ENCODE measurements around the gene NOLC1. TPM values are rescaled to one million over a fixed set of nuclear protein-coding genes. Genes with fewer than 3 reads are reported as not detected.

The NOLC1 gene
- total RNA-seq = 100 to 1,000 TPM; 341 to 355 TPM

DNA sequence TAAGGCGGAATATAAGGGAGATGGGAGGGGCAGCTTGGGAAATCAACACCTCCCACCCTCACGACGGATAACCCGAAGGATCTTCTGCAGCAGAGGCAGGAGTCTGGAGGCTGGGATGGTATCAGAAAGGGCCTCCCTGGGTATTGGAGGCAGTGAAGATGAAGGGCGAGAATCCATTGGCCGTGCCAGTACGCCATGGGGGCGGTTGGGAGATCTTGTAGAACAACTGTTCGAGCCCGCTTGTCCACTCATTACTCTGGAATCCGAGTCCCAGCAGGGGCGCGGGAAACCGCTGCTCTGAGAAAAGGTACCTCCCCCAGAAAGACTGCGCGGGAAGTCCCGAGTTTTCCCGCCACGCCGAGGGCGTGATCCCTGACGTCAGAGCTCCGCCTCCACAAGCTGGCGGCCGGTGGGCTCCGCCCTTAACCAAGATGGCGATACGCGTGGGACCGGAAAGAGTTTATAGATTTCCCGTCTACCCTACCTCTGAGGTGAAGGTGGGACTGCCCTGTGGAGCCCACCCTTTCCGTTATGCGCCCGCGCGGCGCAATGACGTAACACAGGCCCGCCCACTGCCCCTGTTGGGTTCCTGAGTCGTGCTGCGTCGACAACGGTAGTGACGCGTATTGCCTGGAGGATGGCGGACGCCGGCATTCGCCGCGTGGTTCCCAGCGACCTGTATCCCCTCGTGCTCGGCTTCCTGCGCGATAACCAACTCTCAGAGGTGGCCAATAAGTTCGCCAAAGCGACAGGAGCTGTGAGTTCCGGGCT lies at the start of gene NOLC1:
Gene NOLC1 (plus strand): TSS at position 616 of the 771 bp plus-strand sequence. CDS start 22 bp downstream, at position 638.
- ChIA-PET POLR2A (interaction anchor here (0.6 to 2.5 kb wide), 7 partner anchors 14 to 264 kb away, joined by 3 to 14 read pairs (median 4); partner anchors contain the start of gene NFKB2), CTCF (interaction anchor here (1.0 to 1.4 kb wide), 4 partner anchors 13 to 82 kb away, joined by 3 to 4 read pairs (median 3); no protein-coding TSS in a partner anchor)

DNA sequence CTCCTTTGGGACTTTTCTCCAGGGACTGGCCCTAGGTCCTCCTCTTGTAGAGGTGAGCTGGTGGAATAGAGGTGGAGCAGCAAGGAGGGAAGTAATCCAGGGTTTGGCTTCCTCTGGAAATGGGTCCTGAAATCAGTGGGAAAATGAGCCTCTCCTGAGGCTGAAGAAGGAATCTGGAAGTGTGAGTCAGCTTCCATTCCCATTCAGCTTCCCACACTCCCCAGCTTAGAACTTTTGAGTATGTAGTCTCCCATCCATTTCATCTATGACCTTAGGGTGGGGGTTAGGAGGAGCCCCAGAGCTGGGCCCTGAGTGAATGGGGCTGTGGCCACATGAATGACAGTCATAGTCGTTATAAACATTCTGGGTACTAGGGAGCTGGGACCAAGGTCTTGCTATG lies 49.8 kb upstream of the NOLC1 start:
- POLR2A ChIA-PET = no interaction called here
- CTCF ChIA-PET = interaction anchor here (1.0 to 1.7 kb wide), 2 partner anchors 11 to 13 kb away, joined by 3 read pairs; no protein-coding TSS in a partner anchor

GRCh38 chr10:102106998-102107397 lies 45.2 kb upstream of the NOLC1 start:
- ChIA-PET CTCF (interaction anchor here (0.8 to 0.9 kb wide), 2 partner anchors 17 to 38 kb away, joined by 3 to 7 read pairs; no protein-coding TSS in a partner anchor), POLR2A (no interaction called here)

DNA sequence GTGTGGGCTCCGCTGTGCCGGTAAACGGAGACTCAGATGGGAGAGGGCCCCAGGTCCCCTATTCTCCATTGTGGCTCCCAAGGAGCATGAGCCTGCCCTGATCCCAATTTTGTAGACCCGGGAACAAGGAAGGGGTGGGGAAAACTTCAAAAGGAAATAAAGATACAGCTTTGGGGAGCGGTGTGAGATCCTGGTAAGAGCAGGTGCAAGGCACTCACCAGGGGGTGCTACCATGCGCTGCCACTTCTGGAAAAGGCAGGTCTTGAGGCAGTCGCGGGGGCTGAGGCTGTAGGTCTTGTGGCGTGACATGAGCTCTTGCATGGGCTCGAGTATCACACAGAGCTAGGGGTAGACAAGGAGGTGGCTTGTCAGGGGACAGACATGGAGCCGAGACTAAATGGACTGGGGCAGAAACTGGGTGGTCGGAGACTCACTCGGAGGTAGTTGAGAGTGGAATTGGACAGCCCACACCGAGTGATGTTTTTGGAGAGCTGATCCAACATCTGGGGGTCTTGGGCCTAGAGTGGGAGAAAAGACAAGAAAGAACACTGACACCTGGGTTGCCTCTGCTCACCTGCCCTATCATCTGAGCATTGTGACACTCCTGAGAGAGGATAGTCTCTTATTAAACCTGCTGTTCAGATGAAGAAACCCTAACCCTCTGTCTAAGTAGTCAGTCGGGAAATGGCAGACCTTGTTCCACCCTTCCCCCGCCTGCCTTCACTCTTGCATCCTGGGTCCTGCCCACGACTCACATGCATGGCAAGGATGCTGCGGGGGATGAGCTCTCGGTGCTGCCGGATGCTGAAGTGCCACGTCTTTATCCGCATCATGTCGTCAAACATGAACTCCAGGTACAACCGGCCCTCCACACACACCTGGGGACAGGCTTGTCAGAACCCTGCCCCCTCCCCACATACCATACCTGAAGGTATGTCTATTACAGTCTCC lies 42.7 kb upstream of the NOLC1 start:
- CTCF ChIA-PET = no interaction called here

DNA sequence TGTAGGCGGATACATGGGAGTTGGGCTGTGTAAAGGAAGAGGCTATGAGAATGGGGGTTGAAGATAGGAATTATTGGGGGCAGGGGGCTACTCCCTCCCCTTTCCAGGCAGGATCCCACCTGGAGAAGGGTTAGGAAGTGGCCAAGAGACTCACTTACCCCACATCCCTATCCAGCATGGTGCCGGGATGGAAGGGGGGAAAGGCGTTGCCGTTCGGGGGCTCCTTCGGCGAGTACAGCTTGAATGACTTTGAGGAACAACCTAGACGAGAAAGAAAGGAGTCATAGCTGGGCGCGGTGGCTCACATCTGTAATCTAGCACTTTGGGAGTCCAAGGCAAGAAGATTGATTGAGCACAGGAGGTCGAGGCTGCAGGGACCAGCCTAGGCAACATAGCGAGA lies 40.9 kb upstream of the NOLC1 start:
- ChIA-PET POLR2A (no interaction called here), CTCF (interaction anchor here (0.9 kb wide), 1 partner anchor 39 kb away, joined by 4 read pairs; no protein-coding TSS in a partner anchor)

More for the DNA sequence above, 42.7 kb upstream of the NOLC1 start:
- POLR2A ChIA-PET = no interaction called here

DNA sequence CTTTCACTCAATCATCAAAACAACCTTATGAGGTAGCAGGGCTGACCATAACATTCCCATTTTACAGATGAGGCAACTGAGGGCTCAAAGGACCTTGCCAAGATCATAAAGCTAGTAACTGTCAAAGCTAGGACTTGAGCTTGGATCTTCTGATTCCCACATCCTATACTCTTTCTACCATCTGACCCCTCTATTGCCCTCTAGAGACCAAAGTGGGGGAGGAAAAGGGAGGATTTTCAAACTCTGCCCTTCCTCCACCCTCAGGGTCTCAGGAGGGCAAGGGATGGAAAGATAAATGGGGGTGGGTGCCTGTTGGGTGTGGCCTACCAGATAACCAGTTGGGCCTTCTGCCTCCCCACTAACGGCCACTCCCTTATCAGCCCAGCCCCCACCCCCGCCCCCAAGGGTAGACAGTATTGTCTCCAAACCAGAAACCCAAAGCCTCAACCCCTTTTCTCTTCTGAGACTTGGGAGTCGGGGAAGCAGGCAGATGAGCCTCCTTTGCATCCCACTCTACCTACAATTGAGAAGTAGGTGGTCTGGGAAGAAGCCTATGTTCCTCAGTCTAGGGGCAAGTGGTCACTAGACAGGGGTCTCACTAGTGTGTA lies 39.9 kb upstream of the NOLC1 start:
- CTCF ChIA-PET = interaction anchor here (0.7 to 0.9 kb wide), 2 partner anchors 8 to 69 kb away, joined by 4 to 7 read pairs; no protein-coding TSS in a partner anchor
- POLR2A ChIA-PET = interaction anchor here (1.0 to 1.1 kb wide), 2 partner anchors 9 to 57 kb away, joined by 3 to 4 read pairs; partner anchors contain the start of gene ARMH3

DNA sequence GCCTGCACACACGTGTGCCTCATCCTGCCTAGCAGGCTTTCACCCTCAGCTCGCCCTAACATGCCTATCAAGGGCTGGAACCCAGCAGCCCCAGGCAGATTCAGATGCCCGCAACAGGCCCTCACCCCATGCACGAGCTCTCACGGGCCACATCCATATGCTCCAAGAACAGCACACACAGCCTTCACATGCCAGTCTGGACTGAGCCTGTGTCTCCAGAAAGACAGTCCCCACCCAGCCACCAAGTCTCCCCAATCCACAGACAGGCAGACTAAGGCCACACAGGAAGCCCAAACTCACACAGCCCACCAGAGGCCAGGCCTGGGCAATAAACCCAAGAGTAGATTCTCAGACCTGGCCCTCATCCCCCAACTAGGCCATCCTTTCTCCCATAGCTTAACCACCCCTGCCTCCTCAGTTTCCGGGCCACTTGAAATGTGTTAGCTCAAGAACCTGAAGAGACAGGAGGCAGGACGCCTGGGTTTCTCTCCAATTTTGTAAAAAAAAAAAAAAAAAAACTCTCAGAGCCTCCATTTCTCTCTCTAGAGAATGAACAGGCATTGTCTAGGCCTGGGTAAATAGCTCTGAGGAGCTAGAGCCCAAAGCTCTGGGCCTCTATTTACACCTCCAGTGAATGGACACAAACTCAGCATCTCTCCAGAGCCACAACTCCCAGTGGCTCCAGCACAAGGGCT lies 38.8 kb upstream of the NOLC1 start:
- ChIA-PET POLR2A (interaction anchor here (0.6 to 1.1 kb wide), 7 partner anchors 9 to 822 kb away, joined by 3 to 5 read pairs (median 4); partner anchors contain the start of gene ARMH3), CTCF (interaction anchor here (0.7 to 1.9 kb wide), 5 partner anchors 10 to 70 kb away, joined by 3 to 9 read pairs (median 4); no protein-coding TSS in a partner anchor)

- ChIA-PET CTCF (interaction anchor here (1.9 kb wide), 1 partner anchor 41 kb away, joined by 9 read pairs; no protein-coding TSS in a partner anchor), POLR2A (interaction anchor here (0.8 to 1.0 kb wide), 3 partner anchors 10 to 295 kb away, joined by 3 to 4 read pairs (median 3); partner anchors contain the start of gene NOLC1)
Measured at GRCh38 chr10:102113956-102114857, 38.0 kb upstream of the NOLC1 start.

- POLR2A ChIA-PET = interaction anchor here (1.0 kb wide), 2 partner anchors 37 to 40 kb away, joined by 4 to 5 read pairs; partner anchors contain the start of gene NOLC1
- CTCF ChIA-PET = interaction anchor here (1.9 kb wide), 1 partner anchor 42 kb away, joined by 9 read pairs; no protein-coding TSS in a partner anchor
Measured at GRCh38 chr10:102114861-102115618, 37.1 kb upstream of the NOLC1 start.

DNA sequence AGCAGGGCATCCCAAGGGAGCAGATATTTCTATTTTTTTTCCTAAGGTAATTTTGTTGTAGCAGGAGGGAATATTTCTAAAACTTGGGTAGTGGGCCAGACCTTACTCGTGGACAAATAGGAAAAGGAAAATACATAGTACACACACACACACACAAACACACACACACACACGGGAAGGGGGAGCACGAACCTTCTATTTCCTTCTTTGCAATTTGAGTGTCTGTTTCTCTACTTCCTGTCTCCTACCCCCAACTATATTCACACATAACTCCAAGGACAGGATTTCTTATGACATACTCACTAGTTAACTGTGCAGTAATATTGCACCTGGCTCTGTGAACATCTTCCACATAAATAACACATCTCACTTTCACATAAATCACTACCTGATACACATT lies 36.4 kb upstream of the NOLC1 start:
- ChIA-PET POLR2A (interaction anchor here (1.0 kb wide), 1 partner anchor 39 kb away, joined by 5 read pairs; no protein-coding TSS in a partner anchor), CTCF (no interaction called here)

- ChIA-PET POLR2A (no interaction called here), CTCF (no interaction called here)
Measured at GRCh38 chr10:102116656-102117055, 35.5 kb upstream of the NOLC1 start.

DNA sequence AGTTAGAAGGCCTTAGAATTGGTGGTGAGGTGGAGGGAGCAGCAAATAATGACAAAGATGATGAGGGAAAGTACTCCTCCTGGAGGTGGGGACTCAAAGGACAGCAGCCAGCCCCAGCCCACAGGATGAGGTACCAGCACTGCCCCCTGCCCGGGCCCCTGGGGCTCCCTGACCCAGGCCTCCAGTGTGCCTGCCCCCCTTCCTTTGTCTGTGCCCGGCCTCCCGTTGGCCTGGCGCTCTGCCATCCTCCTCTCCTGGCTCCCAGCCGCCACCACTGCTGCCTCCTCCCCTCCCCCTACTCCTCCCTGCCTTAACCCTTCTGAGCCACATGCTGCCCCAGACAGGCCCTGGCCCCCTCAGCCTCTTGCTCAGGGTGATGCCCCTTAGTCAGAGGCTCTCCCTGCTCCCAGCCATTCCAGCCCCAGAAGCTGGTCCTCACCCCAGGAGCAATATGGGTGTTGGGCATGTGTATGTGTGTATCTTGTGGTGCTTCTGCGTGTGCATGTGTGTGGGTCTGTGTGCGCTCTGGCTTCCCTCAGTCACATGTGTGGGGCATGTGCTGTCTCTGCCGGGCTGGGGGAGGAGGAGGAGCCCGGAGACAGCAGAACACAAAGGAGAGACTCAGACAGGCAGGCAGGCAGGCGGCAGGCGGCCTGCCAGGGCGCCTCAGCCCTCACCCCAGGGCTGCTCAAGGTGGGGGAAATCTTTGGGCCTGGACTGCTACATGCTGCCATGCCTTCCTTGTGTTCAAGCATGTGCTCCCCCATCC lies 34.6 kb upstream of the NOLC1 start:
- ChIA-PET CTCF (interaction anchor here (1.8 kb wide), 1 partner anchor 14 kb away, joined by 6 read pairs; no protein-coding TSS in a partner anchor), POLR2A (interaction anchor here (0.6 to 1.4 kb wide), 3 partner anchors 10 to 527 kb away, joined by 3 to 10 read pairs (median 5); no protein-coding TSS in a partner anchor)

DNA sequence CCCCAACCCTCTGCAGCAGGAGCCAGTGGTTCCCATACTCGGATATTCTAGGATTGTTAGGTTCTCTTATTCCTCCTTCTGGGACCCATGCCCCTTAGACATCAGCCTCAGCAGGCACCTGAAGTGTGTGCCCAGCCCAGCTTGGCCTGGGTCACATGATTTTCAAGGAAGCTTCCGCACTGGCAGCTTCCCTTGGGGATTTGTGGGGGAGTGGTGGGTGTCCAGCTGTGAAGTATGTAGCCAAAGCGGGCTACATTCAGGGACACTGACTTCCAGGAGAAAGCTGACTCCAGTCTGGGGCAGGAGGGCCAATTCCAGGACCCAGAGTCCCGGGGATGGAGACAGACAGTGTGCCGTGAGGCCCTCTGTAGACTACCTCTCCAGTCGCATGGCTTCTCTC lies 33.3 kb upstream of the NOLC1 start:
- POLR2A ChIA-PET = interaction anchor here (1.0 to 1.4 kb wide), 2 partner anchors 9 to 526 kb away, joined by 3 to 10 read pairs; no protein-coding TSS in a partner anchor
- CTCF ChIA-PET = interaction anchor here (1.2 to 1.8 kb wide), 3 partner anchors 13 to 284 kb away, joined by 3 to 6 read pairs (median 5); partner anchors contain the start of gene PPRC1

DNA sequence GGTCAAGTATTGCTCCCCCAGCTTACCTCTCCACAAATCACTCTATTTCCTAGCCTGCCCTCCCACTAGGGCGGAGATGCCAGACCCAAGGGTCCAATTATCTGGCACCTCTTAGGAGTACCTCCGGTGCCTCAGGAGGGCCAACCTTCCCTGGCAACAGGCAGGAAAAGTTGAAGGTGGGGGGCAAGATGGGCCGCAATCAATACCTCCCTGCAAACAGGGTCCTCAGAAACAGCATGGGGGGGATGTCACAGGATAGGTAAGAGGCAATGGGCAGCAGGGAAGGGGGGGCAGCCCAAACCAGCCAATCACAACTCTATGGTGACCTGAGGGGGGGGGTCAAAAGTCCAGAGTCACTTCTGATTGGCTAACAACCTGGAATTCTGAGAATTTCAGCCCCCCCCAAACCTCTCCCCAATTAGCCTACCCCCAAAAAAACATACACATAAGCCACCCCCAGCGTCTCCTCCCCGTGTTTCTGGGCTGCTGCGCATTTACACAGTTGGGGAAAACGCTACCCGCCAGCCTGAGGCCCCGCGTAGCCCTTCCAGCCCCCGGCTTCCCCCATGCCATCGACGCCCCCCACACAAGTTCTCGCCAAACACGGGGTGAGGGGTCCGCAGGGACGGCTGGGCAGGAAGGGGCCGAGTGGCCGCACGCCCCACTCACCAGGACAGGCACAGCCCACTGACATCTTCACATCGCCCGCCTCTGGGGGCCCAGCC lies 32.6 kb upstream of the NOLC1 start:
- ChIA-PET CTCF (interaction anchor here (1.2 to 1.8 kb wide), 3 partner anchors 12 to 284 kb away, joined by 3 to 6 read pairs (median 5); partner anchors contain the start of gene PPRC1), POLR2A (interaction anchor here (1.4 kb wide), 1 partner anchor 8 kb away, joined by 3 read pairs; no protein-coding TSS in a partner anchor)
